DOHH2 (cell line): ENCODE measurements around the gene CASP2.
A peak's percentile ranks its signal among the peaks of the same experiment; 100 is the strongest.
"Not testable (repeated sequence)": the region's sequence is repeated elsewhere in the genome, so short reads cannot be mapped to it uniquely, and the experiment has no call there.

Experiments used
- H3F3A ChIP-seq: fragments of 200-600 bp; sonication (generic), shearing (Covaris generic); 2 replicates; pipeline ENCODE4 v1.6.0; 2016; ENCODE audit warnings: antibody characterized with exemption, mild to moderate bottlenecking; ENCODE audit not compliant: control insufficient read depth, insufficient read depth
- H3K27ac ChIP-seq: fragments of 200-600 bp; sonication (generic); 2 replicates; pipeline ENCODE4 v1.5.1; 2014; ENCODE audit warnings: low read depth, mild to moderate bottlenecking, low read length, moderate library complexity
- H3K27me3 ChIP-seq: fragments of 200-600 bp; sonication (generic); 2 replicates; pipeline ENCODE4 v1.6.1; 2014; ENCODE audit warnings: mild to moderate bottlenecking, low read length, mixed read lengths; ENCODE audit not compliant: control insufficient read depth
- H3K36me3 ChIP-seq: fragments of 200-600 bp; sonication (generic); 2 replicates; pipeline ENCODE4 v1.6.1; 2014; ENCODE audit warnings: mild to moderate bottlenecking, low read length, moderate library complexity, mixed read lengths; ENCODE audit not compliant: control insufficient read depth
- H3K4me1 ChIP-seq: fragments of 200-600 bp; sonication (generic); 2 replicates; pipeline ENCODE4 v1.6.1; 2014; ENCODE audit warnings: mild to moderate bottlenecking, low read length, mixed read lengths; ENCODE audit not compliant: control insufficient read depth
- H3K4me2 ChIP-seq: fragments of 200-600 bp; sonication (generic); 2 replicates; pipeline ENCODE4 v1.6.0; 2014; ENCODE audit warnings: mild to moderate bottlenecking, low read length, moderate library complexity
- H3K4me3 ChIP-seq: fragments of 200-600 bp; sonication (generic); 2 replicates; pipeline ENCODE4 v1.5.1; 2014; ENCODE audit warnings: mild to moderate bottlenecking, low read length, mixed read lengths
- H3K79me2 ChIP-seq: fragments of 200-600 bp; sonication (generic); 2 replicates; pipeline ENCODE4 v1.6.1; 2014; ENCODE audit warnings: mild to moderate bottlenecking, low read length, mixed read lengths; ENCODE audit not compliant: control insufficient read depth
- H3K9me2 ChIP-seq: fragments of 200-600 bp; sonication (generic); replicated peaks from 2 replicates; pipeline ENCODE4 v1.6.1; 2014; ENCODE audit warnings: mild to moderate bottlenecking, low read length, mixed read lengths; ENCODE audit not compliant: control insufficient read depth
- H3K9me3 ChIP-seq: fragments of 200-600 bp; sonication (generic); 2 replicates; pipeline ENCODE4 v1.6.1; 2014; ENCODE audit warnings: antibody characterized with exemption, low read length, mixed read lengths; ENCODE audit not compliant: control insufficient read depth, insufficient read depth
- H4K20me1 ChIP-seq: fragments of 200-600 bp; sonication (generic); 2 replicates; pipeline ENCODE4 v1.6.0; 2014; ENCODE audit warnings: low read depth, mild to moderate bottlenecking, antibody characterized with exemption, low read length, moderate library complexity; ENCODE audit not compliant: control insufficient read depth, insufficient read depth
- EZH2phosphoT487 ChIP-seq: fragments of 200-600 bp; sonication (generic); IDR thresholded peaks from 2 replicates; pipeline ENCODE4 v1.6.1; 2017; ENCODE audit warnings: borderline replicate concordance, mild to moderate bottlenecking, antibody characterized with exemption, low read length, moderate library complexity, mixed read lengths
- TF ChIP-seq, protein P1 (sequence below): fragments of 200-600 bp; sonication (generic); IDR thresholded peaks from one replicate; pipeline ENCODE4 v1.5.1; 2014; ENCODE audit warnings: antibody characterized with exemption, mild to moderate bottlenecking, low read depth, low read length; ENCODE audit not compliant: poor library complexity, severe bottlenecking

Gene CASP2

DNA sequence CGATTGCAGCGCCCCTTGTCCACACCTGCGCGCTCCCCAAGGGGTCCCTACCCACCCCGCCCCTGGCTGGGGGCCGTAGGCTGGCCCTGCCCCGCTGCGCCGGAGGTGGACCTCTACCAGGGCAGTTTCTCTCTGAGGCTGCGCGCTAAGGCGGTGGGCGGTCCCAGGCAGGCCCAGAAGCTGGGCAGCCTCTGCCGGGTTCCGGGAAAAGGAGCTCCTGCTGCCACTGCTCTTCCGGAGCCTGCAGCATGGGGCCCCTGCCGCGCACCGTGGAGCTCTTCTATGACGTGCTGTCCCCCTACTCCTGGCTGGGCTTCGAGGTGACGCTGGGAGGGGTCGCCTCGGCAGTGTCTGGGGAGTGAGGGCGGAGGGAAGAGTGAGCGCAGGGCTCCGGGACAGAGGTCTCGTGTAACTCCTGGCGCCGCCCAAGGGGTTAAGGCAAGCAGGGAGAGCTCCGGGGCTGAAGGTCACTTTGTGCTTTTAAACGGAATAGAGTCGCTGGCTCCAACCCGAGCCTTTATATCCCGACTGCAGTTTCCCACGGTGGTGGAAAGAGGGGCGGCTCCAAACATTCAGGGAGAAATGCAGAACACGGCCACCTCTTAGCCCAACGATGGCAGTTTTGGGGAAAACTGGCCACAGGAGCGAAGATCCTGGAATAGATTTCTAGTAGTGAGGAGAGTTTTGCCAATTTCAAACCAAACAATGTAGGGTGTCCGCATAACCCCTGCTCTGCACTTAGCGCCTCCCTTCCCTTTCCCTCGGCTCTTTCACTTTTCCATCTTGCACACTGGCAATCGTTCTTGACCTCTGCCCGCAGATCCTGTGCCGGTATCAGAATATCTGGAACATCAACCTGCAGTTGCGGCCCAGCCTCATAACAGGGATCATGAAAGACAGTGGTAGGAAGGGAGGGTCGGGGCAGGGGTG, 24.6 kb upstream of the CASP2 start, which contains the start of gene GSTK1:
Gene GSTK1, plus strand, starts transcription at position 176 of the 930 bp plus-strand sequence. Its CDS starts 73 bp downstream, at position 249.
- H3K27ac ChIP-seq = no peak within 1 kb of the TSS
- 0 out of 2 replicates have a peak, but pooled peaks cover 5% of the 10 kb centered on the region for H3F3A ChIP-seq
- H3K4me1 ChIP-seq = peaks cover 39% of the 10 kb centered on the region
- no peaks in the 10 kb centered on the region for H3K9me2 ChIP-seq
- peak within 1 kb of the TSS; percentile 89 for H3K4me2 ChIP-seq
- no peaks in the 10 kb centered on the region; the same call in 1 of the 2 replicates for H3K27me3 ChIP-seq
- no peak for TF ChIP-seq EZH2phosphoT487
- TF ChIP-seq, protein P1, sequence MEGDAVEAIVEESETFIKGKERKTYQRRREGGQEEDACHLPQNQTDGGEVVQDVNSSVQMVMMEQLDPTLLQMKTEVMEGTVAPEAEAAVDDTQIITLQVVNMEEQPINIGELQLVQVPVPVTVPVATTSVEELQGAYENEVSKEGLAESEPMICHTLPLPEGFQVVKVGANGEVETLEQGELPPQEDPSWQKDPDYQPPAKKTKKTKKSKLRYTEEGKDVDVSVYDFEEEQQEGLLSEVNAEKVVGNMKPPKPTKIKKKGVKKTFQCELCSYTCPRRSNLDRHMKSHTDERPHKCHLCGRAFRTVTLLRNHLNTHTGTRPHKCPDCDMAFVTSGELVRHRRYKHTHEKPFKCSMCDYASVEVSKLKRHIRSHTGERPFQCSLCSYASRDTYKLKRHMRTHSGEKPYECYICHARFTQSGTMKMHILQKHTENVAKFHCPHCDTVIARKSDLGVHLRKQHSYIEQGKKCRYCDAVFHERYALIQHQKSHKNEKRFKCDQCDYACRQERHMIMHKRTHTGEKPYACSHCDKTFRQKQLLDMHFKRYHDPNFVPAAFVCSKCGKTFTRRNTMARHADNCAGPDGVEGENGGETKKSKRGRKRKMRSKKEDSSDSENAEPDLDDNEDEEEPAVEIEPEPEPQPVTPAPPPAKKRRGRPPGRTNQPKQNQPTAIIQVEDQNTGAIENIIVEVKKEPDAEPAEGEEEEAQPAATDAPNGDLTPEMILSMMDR = peak; percentile 20
- peak within 1 kb of the TSS; percentile 87 for H3K4me3 ChIP-seq
- peaks cover 44% of the 10 kb centered on the region for H3K36me3 ChIP-seq
- H3K79me2 ChIP-seq = peaks cover 20% of the 10 kb centered on the region
- H3K9me3 ChIP-seq = no peaks in the 10 kb centered on the region
- H4K20me1 ChIP-seq = no peaks in the 10 kb centered on the region

GRCh38 chr7:143264196-143264568, 24.0 kb upstream of the CASP2 start:
- peaks cover 20% of the 10 kb centered on the region for H3K79me2 ChIP-seq

DNA sequence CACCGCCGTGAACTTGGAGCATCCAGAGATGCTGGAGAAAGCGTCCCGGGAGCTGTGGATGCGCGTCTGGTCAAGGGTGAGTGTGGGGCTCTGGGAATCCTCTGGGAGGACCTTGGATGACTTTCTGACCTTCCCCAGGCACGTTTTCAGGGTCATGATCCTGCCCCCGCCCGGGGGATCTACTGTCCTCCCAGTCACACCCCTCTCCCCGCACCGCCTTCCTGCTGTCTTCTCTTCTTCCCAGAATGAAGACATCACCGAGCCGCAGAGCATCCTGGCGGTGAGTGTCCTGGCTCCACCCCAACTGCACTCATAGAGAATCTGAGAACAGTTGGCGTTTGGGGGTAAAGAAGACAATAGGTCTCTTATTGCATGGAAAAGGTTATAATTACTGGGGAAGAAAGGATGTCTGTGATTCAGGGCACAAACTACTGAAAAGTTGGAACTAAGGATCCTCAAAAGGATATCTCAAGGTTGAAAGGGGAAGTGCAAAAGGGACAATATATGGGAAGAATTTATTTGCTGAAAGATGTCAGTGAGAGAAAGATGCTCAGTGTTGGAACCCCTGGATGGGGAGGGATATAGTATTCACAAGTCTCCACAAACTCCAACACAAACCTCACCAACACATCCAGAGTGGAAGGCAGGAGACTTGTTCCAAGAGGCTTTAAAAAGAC, 23.0 kb upstream of the CASP2 start:
- H3K4me1 ChIP-seq = peaks cover 24% of the 10 kb centered on the region
- no peaks in the 10 kb centered on the region for H3K9me3 ChIP-seq
- no peaks in the 10 kb centered on the region for H3K9me2 ChIP-seq
- H4K20me1 ChIP-seq = no peaks in the 10 kb centered on the region
- TF ChIP-seq EZH2phosphoT487 = no peak
- TF ChIP-seq, protein P1 = no peak
- H3K36me3 ChIP-seq = peaks cover 60% of the 10 kb centered on the region
- peaks cover 20% of the 10 kb centered on the region for H3K79me2 ChIP-seq
- no peaks in the 10 kb centered on the region; the same call in 1 of the 2 replicates for H3K27me3 ChIP-seq
- 0 out of 2 replicates have a peak, but pooled peaks cover 3% of the 10 kb centered on the region for H3F3A ChIP-seq
- H3K4me3 ChIP-seq = no peak overlapping the region; the same call in 1 of the 2 replicates
- no peak overlapping the region for H3K27ac ChIP-seq
- peak overlapping the region; percentile 89 for H3K4me2 ChIP-seq

More at GRCh38 chr7:143264196-143264568, 24.0 kb upstream of the CASP2 start:
- Histone ChIP-seq H3K4me1 (peaks cover 32% of the 10 kb centered on the region), H3K4me2 (peak overlapping the region; percentile 89), H3K4me3 (peak overlapping the region; percentile 87), H3K36me3 (peaks cover 50% of the 10 kb centered on the region)
- not testable (repeated sequence) for H3F3A ChIP-seq, H3K9me2 ChIP-seq, H3K27ac ChIP-seq, H3K9me3 ChIP-seq, H4K20me1 ChIP-seq, H3K27me3 ChIP-seq
